GM23338 (cell line): ENCODE data around the gene ZNF236.

Experiments used
- CTCF ChIP-seq, 2 experiments: fragments of 200-600 bp in 1 of 2; sonication (generic) in 1 of 2; conservative IDR thresholded peaks; 2 replicates each; pipeline versions ENCODE4 v1.5.1 to v1.6.1; 2016 to 2017; ENCODE audit warnings: antibody characterized with exemption in 2 of 2, low read depth in 2 of 2, mild to moderate bottlenecking in 2 of 2, moderate library complexity in 1 of 2
- ETS1 ChIP-seq: IDR thresholded peaks from 2 replicates; pipeline ENCODE4 v1.6.1; 2016; ENCODE audit warnings: antibody characterized with exemption
- EZH2 ChIP-seq: fragments of 200-600 bp; sonication (generic); IDR thresholded peaks from one replicate; pipeline ENCODE4 v1.8.0; 2017; ENCODE audit warnings: antibody characterized with exemption, mild to moderate bottlenecking, low read depth; ENCODE audit not compliant: unreplicated experiment
- EZH2phosphoT487 ChIP-seq: fragments of 200-600 bp; sonication (generic); IDR thresholded peaks from one replicate; pipeline ENCODE4 v1.8.1; 2018; ENCODE audit warnings: antibody characterized with exemption; ENCODE audit not compliant: unreplicated experiment
- POLR2AphosphoS5 ChIP-seq: IDR thresholded peaks from 2 replicates; pipeline ENCODE4 v1.6.1; 2016; ENCODE audit warnings: antibody characterized with exemption, low read depth

- TF ChIP-seq EZH2 (no peak), CTCF (conservative IDR thresholded peaks at IDR 0.05; ENCODE audit: low read depth in 2 of 2) (peak; percentile 87 to 99), ETS1 (no peak), EZH2phosphoT487 (no peak), POLR2AphosphoS5 (no peak)
These were observed 178.2 kb downstream of the ZNF236 start for GRCh38 chr18:77000527-77000926.
